HG02571 (cell line): ENCODE measurements around the gene POU4F3.

ENCODE experiments used
- ATAC-seq: cut with Tn5 transposase; IDR thresholded peaks from one replicate; pipeline ENCODE4 v1.9.1; 2021; ENCODE audit warnings: mild to moderate bottlenecking, moderate library complexity; ENCODE audit not compliant: unreplicated experiment

POU4F3 gene

GRCh38 chr5:146339715-146340259, 1.1 kb downstream of the POU4F3 start:
- no peak for ATAC-seq

- no peak for ATAC-seq
Measured at GRCh38 chr5:146340260-146341081, 1.8 kb downstream of the POU4F3 start.

GRCh38 chr5:146341854-146342253, 3.2 kb downstream of the POU4F3 start:
- ATAC-seq: no peak

GRCh38 chr5:146342519-146342881, 3.9 kb downstream of the POU4F3 start:
- ATAC-seq: no peak

GRCh38 chr5:146342882-146343865, 4.5 kb downstream of the POU4F3 start:
- no peak for ATAC-seq

GRCh38 chr5:146344155-146345118, 5.8 kb downstream of the POU4F3 start:
- no peak for ATAC-seq

GRCh38 chr5:146345240-146345577, 6.6 kb downstream of the POU4F3 start:
- ATAC-seq: no peak

GRCh38 chr5:146345578-146346366, 7.1 kb downstream of the POU4F3 start:
- ATAC-seq: no peak

- no peak for ATAC-seq
Measured at GRCh38 chr5:146357126-146357525, 18.5 kb downstream of the POU4F3 start.

GRCh38 chr5:146359836-146360235, 21.2 kb downstream of the POU4F3 start:
- ATAC-seq: no peak

GRCh38 chr5:146363161-146363874, 24.7 kb downstream of the POU4F3 start:
- ATAC-seq: no peak

- ATAC-seq: no peak
Measured at GRCh38 chr5:146365618-146366017, 27.0 kb downstream of the POU4F3 start.

GRCh38 chr5:146366904-146367303, 28.3 kb downstream of the POU4F3 start:
- no peak for ATAC-seq

- ATAC-seq: no peak
Measured at GRCh38 chr5:146368137-146368536, 29.5 kb downstream of the POU4F3 start.

- no peak for ATAC-seq
Measured at GRCh38 chr5:146369691-146370090, 31.1 kb downstream of the POU4F3 start.

GRCh38 chr5:146376821-146377220, 38.2 kb downstream of the POU4F3 start:
- ATAC-seq: no peak

- no peak for ATAC-seq
Measured at GRCh38 chr5:146378986-146379385, 40.3 kb downstream of the POU4F3 start.

- ATAC-seq: no peak
Measured at GRCh38 chr5:146380714-146381113, 42.1 kb downstream of the POU4F3 start.

GRCh38 chr5:146388386-146388785, 49.7 kb downstream of the POU4F3 start:
- ATAC-seq: no peak
